OCI-LY1 (cell line): Measurements from ENCODE around the gene BCAN.

Source experiments
- H2AFZ ChIP-seq: fragments of 200-600 bp; sonication (generic), shearing (Covaris generic); 2 replicates; pipeline ENCODE4 v1.6.0; 2014; ENCODE audit warnings: antibody characterized with exemption, mild to moderate bottlenecking, low read length
- H3F3A ChIP-seq: fragments of 200-600 bp; sonication (generic), shearing (Covaris generic); 2 replicates; pipeline ENCODE4 v1.6.0; 2014; ENCODE audit warnings: mild to moderate bottlenecking, antibody characterized with exemption, low read length, moderate library complexity; ENCODE audit not compliant: insufficient read depth
- H3K27ac ChIP-seq: fragments of 200-600 bp; sonication (generic); 2 replicates; pipeline ENCODE4 v1.5.1; 2014; ENCODE audit warnings: low read length, mixed run types, mild to moderate bottlenecking, low read depth; ENCODE audit not compliant: poor library complexity, severe bottlenecking
- H3K27me3 ChIP-seq: fragments of 200-600 bp; sonication (generic); 2 replicates; pipeline ENCODE4 v1.6.0; 2014; ENCODE audit warnings: antibody characterized with exemption, mild to moderate bottlenecking, low read length, moderate library complexity; ENCODE audit not compliant: insufficient read depth
- H3K36me3 ChIP-seq: fragments of 200-600 bp; sonication (generic); 2 replicates; pipeline ENCODE4 v1.6.1; 2014; ENCODE audit warnings: mild to moderate bottlenecking, antibody characterized with exemption, low read length, moderate library complexity, mixed read lengths; ENCODE audit not compliant: insufficient read depth
- H3K4me1 ChIP-seq: fragments of 200-600 bp; sonication (generic); 2 replicates; pipeline ENCODE4 v1.5.1; 2014; ENCODE audit warnings: mild to moderate bottlenecking, low read length, moderate library complexity; ENCODE audit not compliant: insufficient read depth, severe bottlenecking
- H3K4me2 ChIP-seq: fragments of 200-600 bp; sonication (generic), shearing (Covaris generic); 2 replicates; pipeline ENCODE4 v1.6.1; 2014; ENCODE audit warnings: low read length
- H3K4me3 ChIP-seq: fragments of 200-600 bp; sonication (generic); 2 replicates; pipeline ENCODE4 v1.5.1; 2014; ENCODE audit warnings: low read length, low read depth, mild to moderate bottlenecking, mixed read lengths; ENCODE audit not compliant: poor library complexity, severe bottlenecking
- H3K79me2 ChIP-seq: fragments of 200-600 bp; shearing (Covaris generic); 2 replicates; pipeline ENCODE4 v1.6.1; 2016; ENCODE audit warnings: mixed run types, low read length, mixed read lengths; ENCODE audit not compliant: insufficient read depth
- H3K9ac ChIP-seq: fragments of 200-600 bp; sonication (generic), shearing (Covaris generic); 2 replicates; pipeline ENCODE4 v1.6.1; 2014; ENCODE audit warnings: mild to moderate bottlenecking, low read length, mixed read lengths
- H3K9me2 ChIP-seq: fragments of 200-600 bp; sonication (generic), shearing (Covaris generic); 2 replicates; pipeline ENCODE4 v1.6.1; 2014; ENCODE audit warnings: low read depth, mild to moderate bottlenecking, low read length, mixed read lengths
- H3K9me3 ChIP-seq: fragments of 200-600 bp; shearing (Covaris generic); 2 replicates; pipeline ENCODE4 v1.6.1; 2014; ENCODE audit warnings: low read length, mixed read lengths
- H4K20me1 ChIP-seq: fragments of 200-600 bp; sonication (generic), shearing (Covaris generic); 2 replicates; pipeline ENCODE4 v1.6.0; 2016; ENCODE audit warnings: mild to moderate bottlenecking, low read length; ENCODE audit not compliant: insufficient read depth
- CTCF ChIP-seq: fragments of 200-600 bp; sonication (generic), shearing (Covaris generic); IDR thresholded peaks from 2 replicates; pipeline ENCODE4 v1.5.1; 2017; ENCODE audit warnings: mild to moderate bottlenecking, antibody characterized with exemption, low read length, moderate library complexity, mixed read lengths
- EZH2 ChIP-seq: fragments of 200-600 bp; sonication (generic), shearing (Covaris generic); IDR thresholded peaks from 2 replicates; pipeline ENCODE4 v1.8.0; 2017; ENCODE audit warnings: borderline replicate concordance, mixed run types, mild to moderate bottlenecking, antibody characterized with exemption, low read length, moderate library complexity, mixed read lengths

Gene BCAN

GRCh38 chr1:156645666-156646065 lies 3.7 kb downstream of the BCAN start:
- no peaks in the 10 kb centered on the region for H3K4me1 ChIP-seq
- no peaks in the 10 kb centered on the region for H3K36me3 ChIP-seq
- H4K20me1 ChIP-seq: no peaks in the 10 kb centered on the region
- no peaks in the 10 kb centered on the region for H3F3A ChIP-seq
- no peak overlapping the region for H3K4me2 ChIP-seq
- no peaks in the 10 kb centered on the region for H3K9me3 ChIP-seq
- H3K9me2 ChIP-seq: no peaks in the 10 kb centered on the region
- TF ChIP-seq CTCF (no peak), EZH2 (no peak)
- H2AFZ ChIP-seq: no peak overlapping the region
- peaks cover 7% of the 10 kb centered on the region; the same call in 1 of the 2 replicates for H3K27me3 ChIP-seq
- H3K79me2 ChIP-seq: no peaks in the 10 kb centered on the region
- H3K9ac ChIP-seq: no peak overlapping the region
- H3K27ac ChIP-seq: no peak overlapping the region
- H3K4me3 ChIP-seq: no peak overlapping the region

GRCh38 chr1:156646738-156647211 lies 4.9 kb downstream of the BCAN start:
- Histone ChIP-seq H3K27me3 (0 out of 2 replicates have a peak, but pooled peaks cover 7% of the 10 kb centered on the region), H3K4me2 (no peak overlapping the region), H3K36me3 (no peaks in the 10 kb centered on the region), H3K27ac (no peak overlapping the region), H3K9ac (no peak overlapping the region), H3K9me3 (no peaks in the 10 kb centered on the region), H3F3A (no peaks in the 10 kb centered on the region), H2AFZ (no peak overlapping the region), H3K4me1 (no peaks in the 10 kb centered on the region), H3K4me3 (no peak overlapping the region), H3K9me2 (no peaks in the 10 kb centered on the region), H3K79me2 (no peaks in the 10 kb centered on the region), H4K20me1 (no peaks in the 10 kb centered on the region)
- TF ChIP-seq CTCF (no peak), EZH2 (no peak)

DNA sequence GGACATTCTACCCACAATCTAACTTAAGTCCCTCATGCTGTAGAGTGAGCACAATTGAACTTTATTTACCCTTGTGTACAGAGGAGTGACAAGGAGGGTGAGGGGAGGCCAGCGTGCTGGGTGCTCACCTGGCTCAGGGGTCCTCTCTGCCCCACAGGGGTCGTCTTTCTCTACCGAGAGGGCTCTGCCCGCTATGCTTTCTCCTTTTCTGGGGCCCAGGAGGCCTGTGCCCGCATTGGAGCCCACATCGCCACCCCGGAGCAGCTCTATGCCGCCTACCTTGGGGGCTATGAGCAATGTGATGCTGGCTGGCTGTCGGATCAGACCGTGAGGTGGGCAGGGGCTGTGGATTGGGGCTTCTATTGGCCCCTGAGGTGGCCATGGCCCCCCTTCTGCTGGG lies 5.4 kb downstream of the BCAN start:
- no peak overlapping the region for H3K27ac ChIP-seq
- no peaks in the 10 kb centered on the region for H3K9me2 ChIP-seq
- TF ChIP-seq CTCF: no peak
- no peak for TF ChIP-seq EZH2
- H3K27me3 ChIP-seq: 0 out of 2 replicates have a peak, but pooled peaks cover 6% of the 10 kb centered on the region
- H3K4me3 ChIP-seq: no peak overlapping the region
- no peak overlapping the region for H2AFZ ChIP-seq
- H4K20me1 ChIP-seq: no peaks in the 10 kb centered on the region
- no peaks in the 10 kb centered on the region for H3K79me2 ChIP-seq
- H3K36me3 ChIP-seq: no peaks in the 10 kb centered on the region
- no peaks in the 10 kb centered on the region for H3K4me1 ChIP-seq
- H3F3A ChIP-seq: no peaks in the 10 kb centered on the region
- H3K9me3 ChIP-seq: no peaks in the 10 kb centered on the region
- H3K4me2 ChIP-seq: no peak overlapping the region
- no peak overlapping the region for H3K9ac ChIP-seq
